HG02884 (cell line): ENCODE data around the gene SIRPA.

Source experiments
- ATAC-seq: cut with Tn5 transposase; IDR thresholded peaks from one replicate; pipeline ENCODE4 v1.9.1; 2021; ENCODE audit warnings: mild to moderate bottlenecking, moderate library complexity; ENCODE audit not compliant: unreplicated experiment

The SIRPA gene

DNA sequence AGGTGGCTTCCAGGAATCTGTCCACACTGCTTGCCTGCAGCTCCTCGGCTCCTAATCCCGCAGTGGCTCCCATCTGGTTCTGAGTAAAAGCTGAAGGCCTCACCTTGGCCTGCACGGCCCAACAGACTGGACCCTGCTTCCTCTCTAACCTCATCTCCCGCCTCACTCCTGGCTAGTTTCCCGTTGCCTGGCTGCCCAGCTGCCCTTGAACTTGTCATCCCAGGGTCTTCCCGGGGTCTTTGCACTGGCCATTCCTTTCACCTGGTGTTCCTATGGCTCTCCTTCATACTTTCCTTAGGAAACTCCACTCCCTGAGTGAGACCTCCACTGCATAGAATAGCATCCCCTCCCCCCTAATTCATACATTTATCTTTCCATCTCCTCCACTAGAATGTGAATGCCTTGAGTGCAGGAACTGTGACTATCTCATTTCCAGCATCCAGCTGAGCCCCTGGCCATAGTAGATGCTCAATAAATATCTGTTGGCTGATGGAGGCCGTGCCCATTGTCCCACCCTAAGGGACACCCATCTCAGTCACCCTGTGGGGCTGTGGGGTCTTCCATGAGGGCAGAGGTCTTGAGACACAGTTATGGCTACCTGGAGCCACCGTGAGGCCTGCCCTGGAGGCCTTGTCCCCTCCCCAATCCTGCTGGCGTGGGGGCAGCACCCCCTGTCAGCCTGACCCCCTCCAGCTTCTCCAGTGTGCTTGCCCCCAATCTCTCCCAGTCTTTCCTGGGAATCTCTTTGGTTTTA, 9.1 kb upstream of the SIRPA start:
- no peak for ATAC-seq

DNA sequence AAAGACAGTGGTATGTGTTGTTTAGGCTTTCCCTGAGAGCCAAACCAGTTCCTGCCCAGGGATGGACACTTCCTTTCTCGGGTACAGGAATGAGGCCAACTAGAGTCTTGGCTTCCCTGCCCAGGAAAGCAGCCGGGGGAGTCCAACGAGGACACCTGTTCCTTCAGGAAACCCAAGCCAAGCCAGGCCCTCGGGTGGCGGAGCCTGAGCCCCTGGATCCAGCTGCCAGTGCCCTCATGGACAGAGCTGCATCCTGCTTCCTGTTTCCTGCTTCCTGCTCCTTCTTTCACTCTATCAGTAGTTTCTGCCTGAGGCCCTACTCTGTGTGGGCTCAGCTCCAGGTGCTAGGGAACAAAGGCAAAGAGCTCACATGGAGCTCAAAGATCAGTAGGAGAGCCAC, 7.9 kb upstream of the SIRPA start:
- ATAC-seq = no peak

DNA sequence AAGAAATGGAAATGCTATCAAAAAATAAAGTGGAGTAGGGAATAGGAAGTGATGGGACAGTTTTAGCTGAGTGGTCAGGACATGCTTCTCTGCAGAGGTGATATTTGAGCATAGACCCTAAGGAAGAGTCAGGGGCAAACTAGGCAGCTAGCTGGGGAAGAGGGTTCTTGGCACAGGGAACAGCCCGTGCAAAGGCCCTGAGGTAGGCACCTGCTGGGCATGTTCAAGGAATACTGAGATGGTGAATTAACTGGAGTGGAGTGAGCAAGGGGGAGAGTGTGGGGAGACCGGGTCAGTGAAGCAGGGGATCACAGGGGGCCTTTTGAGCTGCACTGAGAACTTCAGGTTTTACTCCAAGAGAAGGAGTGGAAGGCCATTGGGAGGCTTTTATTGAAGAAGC, 7.5 kb upstream of the SIRPA start:
- ATAC-seq = no peak

DNA sequence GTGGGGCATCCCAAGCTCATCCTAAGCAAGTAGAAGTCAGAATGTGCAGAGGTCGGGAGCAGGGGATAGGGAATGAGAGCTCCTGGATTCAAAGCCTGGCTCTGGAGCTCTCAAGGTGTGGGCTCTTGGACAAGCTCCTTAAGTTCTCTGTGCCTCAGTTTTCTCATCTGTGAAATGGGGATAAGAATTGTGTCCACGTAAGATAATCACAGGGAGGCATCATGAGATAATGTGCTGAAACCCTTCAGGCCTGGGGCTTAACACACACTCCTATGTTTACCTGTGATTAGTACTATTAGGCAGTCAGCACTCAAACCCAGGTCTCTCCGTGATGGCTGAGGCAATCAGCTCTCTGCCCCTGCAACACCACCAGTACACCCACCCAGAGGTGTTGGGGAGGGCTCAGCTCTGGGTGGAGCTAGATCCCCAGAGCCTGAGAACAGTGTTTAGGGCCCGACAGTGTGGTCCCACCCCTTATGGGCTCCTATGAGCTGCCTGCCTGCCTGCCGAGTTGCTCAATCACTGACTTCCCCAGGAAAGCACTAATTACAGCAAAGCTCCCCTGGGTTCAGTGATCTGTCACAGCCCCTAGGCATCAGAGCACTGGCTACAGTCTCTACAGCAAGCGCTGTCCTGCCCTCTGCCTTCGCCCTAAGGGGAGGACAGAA, 6.3 kb upstream of the SIRPA start:
- no peak for ATAC-seq

DNA sequence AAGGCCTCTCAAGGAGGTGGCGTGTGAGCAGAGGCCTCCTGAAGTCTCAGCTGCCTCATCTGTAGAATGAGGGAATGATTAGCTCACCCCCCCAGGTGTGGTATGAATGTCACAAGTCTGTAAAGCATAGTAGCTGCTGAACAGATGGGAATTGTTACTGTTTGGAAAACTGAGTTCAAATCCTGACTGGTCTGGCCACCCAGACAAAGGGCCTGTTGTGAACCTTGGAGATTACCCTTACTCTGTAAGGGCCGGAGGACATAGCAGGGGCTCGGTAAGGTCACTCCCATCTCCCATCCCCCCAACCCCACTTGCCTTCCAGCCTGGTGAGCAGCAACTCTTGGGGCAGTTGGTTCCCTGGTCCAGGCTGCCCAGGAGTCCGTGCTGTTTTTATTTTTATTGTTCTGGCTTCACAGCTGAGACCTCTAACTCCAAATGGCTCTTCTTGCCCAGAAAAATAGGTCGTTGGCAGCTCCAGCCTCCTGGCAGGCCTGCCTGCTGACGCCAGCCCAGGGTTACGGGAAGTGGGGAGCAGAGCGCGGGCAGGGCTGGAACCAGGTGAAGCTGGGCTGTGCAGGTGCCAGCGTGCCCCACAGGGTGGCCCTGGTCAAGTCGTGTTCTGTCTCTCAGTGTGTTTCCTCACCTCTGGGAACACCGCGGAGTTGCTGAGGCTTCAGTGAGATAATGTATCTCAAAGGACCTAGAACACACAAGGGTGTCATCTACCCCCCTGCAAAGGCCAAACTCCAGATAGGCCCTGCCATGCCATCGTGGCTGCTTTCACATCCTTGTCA, 4.5 kb upstream of the SIRPA start:
- no peak for ATAC-seq

DNA sequence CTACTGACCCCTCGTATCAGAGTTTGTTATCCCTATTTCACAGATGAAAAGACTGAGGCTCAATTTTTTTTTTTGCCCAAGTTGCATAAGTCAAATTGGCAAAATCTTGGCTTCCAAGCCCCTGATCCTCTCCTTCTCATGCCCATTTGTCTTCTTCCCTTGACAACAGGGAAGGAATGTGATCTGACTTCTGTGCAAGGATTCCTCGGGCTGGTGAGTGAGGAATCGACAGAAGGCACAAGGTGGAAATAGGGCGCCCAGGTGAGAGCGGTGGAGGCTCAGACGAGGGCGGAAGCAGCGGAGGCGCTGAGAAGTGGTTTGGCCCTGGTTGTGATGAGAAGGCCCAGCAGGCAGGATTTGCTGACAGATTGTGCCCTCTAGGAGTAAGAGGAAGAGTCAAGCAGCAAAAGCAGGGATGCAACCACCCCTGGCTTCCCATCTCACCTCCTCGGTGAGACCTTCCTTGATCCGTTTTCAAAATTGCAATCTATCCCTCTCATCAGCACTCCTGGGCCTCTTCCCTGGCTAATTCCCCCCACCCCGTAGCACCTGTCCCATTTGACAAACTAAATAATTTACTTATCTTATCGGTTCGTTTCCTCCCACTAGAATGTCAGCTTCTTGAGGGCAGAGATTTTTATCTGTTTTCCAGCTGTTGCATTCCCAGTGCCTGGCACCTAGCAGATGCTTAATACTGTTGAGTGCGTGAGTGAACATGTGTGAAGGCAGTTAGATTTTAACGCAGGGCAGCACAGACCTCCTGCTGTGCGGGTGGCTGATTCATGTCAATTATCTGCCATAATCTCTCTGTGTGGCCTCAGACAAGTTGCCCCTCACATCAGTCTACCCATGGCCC, 3.7 kb upstream of the SIRPA start:
- no peak for ATAC-seq

DNA sequence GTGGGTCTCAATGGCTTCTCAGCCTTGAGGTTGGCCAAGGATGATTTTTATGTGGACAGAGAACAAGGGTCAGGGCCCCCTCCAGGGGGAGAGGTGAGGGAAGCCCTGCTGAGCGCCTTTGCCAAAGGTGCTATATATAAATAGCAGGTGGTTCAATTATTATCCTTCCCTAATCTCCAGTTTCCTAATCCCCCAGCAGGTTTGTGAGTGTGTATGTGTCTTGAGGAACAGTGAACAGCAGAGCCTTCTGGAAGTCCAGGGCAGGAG, 3.2 kb upstream of the SIRPA start:
- ATAC-seq = no peak

DNA sequence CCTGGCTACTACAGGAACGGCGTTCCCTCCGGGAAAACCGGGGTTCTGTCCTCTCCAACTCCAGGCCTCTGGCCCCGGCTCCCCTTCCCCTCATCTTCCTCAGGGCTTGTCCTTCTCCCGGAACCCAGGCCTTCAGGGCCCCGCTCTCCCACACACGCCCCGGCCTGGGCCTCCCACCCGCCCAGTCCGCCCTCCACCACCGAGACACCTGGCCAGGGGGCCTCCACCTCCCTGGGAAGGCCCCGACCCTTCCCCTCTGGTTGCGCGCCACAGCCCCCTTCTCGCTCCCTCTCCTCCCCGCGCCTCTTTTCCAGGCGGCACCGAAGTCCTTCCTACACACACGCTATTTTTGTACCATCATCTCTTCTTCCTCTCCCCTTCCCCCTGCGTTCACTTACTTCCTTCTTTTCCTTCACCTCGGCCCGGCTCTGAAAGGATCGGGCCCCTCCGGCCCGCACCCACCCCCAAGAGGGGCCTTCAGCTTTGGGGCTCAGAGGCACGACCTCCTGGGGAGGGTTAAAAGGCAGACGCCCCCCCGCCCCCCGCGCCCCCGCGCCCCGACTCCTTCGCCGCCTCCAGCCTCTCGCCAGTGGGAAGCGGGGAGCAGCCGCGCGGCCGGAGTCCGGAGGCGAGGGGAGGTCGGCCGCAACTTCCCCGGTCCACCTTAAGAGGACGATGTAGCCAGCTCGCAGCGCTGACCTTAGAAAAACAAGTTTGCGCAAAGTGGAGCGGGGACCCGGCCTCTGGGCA, 1.3 kb upstream of the SIRPA start:
- no peak for ATAC-seq

DNA sequence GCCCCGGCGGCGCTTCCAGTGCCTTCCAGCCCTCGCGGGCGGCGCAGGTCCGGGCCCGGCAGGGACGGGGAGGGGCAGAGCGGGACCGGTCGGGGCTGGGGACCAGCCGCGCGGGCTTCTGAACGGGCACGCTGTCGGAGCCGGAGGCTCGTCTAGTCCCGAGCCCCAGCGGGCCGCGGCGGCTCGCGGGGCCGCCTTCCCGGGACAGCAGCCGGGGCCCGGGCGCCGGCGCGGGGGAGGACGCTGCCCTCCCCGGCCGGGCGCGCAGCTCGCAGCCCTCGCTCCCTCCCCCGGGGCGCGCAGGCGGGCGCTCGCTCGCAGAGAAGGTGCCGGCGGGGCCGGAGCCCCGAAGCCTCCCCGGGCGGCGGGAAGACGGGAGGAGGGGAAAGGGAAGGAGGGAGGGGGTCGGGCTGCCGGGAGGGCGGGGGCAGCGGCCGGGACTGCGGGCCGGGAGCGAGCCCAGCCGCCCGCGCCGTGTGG, 696 bp upstream of the SIRPA start:
- ATAC-seq = no peak

DNA sequence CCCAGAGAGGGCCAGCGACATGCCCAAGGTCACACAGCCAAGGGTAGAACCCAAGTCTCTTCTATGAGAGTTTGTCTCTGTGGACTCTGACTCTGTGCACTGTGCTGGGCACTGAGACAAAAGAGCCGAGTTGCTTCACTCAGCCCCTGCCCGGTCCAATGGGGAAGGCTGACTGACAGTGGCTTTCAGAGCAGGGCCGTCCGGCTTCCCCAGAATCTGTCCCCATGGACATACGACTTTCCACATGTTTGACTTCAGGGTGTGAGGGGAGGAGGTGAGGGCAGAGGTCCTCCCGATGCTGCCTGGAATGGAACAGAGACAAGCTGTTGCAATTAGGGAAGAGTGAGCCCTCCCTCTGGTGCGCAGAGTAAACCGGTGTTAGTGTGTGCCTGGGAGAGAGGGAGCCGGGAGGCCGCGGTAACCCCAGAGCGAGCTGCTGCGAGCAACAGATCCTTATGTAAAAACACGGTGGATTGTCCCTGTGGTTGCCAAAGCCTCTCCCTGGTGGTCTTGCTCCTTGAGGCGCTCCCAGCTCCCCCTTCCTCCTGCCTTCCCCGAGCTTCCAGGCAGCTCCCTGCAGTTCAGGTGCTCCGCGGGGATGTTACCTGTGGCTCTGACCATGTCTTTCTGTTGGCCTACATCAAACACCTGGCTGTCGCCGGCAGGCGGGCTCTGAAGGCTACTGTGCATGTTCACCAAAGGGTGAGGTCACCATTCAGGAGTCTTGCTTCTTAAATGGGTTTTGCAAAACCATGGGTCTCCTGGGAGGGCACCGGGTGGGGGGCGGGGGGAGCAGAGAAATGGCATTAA, 672 bp downstream of the SIRPA start:
- ATAC-seq = no peak

DNA sequence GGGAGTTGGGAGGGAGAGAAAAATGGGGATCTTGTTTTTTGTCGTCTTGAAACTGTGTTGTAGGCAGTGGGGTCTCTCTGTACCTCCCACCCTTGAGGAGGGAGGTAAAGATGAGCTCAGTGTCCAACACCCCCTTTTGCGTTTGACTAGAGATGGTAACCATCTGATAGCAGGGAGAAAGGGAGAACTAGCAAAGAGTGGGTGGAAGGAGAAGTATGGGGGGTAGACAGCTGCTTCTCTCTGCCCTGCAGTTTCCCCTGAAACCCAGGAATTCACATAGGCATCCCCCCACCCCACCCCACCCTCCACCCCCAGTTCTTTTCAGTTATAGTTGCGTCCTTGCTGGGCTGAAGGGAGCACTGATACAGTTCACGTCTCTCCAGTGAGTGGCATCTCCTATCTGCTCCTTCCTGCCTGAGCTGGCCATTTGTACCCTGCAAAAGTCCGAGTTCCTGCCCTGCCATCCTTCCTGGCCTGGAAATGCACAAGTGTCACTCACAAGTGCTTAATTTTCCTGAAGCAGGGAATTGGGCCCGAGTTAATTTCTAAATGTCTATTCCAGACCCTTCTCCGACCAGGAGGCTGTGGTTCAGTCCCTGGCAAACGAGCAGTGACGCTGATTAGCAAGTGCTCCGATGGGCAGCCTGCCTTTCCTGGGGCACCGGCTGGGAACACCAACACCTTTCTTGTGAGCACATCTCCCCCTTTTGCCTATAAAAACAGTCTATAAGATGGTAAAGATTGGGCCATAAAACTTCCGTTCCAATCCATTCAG, 1.5 kb downstream of the SIRPA start:
- ATAC-seq = no peak

DNA sequence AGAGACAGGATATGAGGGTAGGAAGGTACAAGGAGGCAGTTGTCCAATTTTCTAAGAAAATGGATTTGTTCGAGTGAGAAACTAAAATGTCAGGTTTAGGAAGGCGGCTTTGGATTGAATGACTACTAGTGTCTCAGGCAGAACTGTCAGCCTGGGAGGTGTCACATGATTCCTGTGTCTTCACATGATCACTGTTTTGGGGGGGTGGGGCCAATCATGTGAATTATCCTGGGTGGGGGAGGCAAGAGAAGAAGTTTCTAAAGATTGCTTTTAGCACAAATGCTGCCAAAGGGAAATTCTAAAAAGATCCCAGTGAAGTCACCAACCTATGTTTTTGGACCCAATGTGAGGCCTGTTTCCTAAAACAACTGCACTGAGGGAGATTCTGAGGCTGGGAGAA, 2.3 kb downstream of the SIRPA start:
- no peak for ATAC-seq

DNA sequence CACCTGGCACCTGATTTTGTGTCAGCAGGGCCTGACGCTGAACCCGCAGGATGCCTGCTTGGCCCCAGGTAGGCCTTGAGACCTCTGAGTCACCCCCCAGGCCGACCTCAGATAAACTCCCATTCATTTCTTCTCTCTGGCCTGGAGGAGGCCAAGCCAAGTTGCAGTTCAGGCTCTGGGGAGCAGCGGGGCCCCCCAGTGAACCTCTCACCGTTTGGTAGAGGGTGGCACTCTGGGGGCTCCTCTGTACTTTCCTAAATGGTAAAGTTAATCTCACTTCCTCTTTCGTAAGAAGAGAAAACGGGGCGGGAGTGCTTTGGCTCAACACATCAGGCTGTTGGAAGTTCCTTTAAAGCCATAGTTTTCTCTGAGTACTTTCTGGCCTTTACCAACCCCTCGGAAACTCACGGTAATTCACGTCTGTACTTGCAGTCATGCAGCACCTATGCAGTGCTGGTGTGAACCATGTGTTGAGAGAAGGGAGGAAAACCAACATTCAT, 2.8 kb downstream of the SIRPA start:
- ATAC-seq = peak; percentile 47

DNA sequence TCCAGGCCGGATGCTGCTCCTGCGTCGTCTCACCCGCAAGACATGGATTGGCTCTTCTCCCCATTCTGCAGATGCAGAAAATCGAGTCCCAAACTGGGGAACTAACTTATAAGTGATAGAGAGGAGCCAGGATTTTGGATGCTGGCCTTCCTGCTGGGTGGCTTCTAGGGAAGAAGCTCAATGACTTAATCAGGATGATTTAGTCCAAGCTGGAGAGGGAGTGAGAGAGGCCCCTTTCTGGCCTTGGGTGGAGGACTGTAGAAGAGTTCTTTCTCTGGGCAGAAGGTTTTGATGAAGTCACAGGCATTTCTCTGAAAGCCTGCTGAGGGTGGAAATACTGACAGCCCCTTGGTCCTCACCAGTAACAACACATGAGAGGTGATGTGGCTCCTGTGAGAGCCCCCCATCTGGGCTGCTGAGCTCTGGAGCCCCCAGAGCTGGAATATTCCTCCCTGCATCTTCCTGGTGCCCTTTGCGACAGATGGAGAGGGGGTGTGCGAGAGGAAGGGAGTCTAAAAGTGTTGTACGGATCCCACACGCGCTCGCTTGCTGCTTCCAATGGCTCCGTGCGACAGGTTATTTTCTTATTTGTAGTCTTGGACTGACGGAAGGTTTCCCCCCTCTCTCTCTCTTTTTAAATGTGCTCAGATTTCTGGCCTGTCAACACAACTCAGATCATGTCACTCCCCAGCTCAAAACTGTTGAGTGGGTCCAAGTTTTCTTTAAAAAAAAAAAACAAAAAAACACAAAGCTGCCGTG, 3.5 kb downstream of the SIRPA start:
- no peak for ATAC-seq

DNA sequence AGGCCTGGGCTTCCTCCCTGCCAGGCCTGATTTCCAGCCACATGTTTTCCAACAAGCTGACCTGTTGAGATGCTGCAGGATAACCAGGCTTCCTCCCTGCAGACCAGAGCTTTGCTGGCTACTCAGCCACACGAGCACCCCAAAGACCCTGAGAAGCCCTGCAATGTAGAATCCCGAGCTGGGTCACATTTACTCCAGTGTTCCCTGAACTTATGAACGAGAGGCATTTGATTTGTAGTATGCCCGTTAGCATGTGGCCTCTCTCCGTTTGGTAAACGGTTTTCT, 4.0 kb downstream of the SIRPA start:
- ATAC-seq = no peak

DNA sequence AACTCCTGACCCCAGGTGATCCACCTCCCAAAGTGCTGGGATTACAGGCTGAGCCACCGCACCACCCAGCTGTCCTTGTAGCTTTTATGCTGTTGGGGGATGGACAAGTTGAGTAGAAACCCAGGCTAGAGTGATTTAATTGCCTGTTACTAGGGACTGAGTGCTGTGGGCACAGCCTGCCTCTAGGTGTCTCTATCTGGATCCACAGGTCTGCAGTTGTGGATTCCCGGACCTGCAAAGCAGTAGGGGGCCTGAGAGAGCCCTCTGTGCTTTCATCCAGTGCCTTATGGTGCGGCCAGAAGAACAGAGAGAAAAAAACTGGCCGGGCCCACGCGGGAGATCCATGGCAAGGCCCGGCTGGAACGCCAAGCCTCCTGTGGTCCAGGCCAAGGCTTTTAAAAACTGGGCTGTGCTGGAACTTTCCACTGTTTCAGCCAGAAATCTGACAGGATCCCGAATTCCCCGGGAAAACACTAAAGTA, 5.2 kb downstream of the SIRPA start:
- no peak for ATAC-seq

DNA sequence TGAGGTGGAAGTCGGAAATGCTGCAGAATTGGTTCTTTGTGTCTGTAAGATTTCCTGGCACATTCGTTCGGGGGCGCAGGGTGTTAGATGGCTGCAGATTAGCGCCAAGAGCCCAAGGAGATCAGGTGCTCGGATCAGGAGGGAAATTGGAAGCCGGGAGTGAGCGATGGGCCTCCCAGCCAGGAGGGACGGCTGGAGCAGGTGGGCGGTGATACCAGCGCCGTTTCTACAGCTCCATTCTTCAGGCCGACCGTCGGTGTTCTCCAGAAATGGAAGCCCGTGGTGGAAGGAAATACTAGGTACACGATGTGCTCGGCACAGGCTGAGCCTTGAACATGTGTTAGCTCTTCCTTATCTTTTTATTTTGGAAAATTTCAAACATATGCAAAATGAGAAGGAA, 6.5 kb downstream of the SIRPA start:
- ATAC-seq = no peak

DNA sequence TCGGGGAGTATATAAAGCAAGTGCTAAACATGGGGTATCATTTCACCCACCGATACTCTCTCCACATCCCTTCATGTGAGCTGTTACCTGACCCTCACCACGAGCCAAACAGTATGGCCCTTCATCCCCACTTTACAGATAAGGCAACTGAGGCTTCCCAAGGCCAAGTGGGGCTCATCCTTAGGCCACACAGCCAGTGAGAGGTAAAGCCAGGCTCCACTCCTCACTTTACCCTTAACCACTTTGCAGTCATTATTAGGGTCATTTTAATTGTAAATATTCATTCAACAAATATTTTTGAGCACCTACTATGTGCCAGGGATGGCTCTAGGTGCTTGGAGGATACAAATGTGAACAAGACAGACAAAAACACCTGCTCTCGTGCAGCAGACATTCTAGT, 7.0 kb downstream of the SIRPA start:
- ATAC-seq = no peak
